ENCODE measurements around the gene DNTT. TPM values are rescaled to one million over a fixed set of nuclear protein-coding genes. Genes with fewer than 3 reads are reported as not detected.

DNTT gene
- polyA plus RNA-seq, 2 of the 4 experiments (the other 2 are of a cell fraction): not detected

- Histone ChIP-seq H3K9me3 (no peaks in the 10 kb centered on the region), H3K4me3 (no peak overlapping the region), H3K4me2 (no peak overlapping the region), H3K4me1 (peaks cover 12% of the 10 kb centered on the region), H3K27ac (no peak overlapping the region)
- 73% methylated on average over 9 of the region's 9 CpGs for WGBS (ENCODE audit: missing lambda C conversion rate)
- POLR2A ChIA-PET: no interaction called here
- DNase-seq (ENCODE audit: low read depth in 1 of 2, low spot score in 1 of 2) (no peak), FAIRE-seq (no peak), ATAC-seq (no peak)
- CTCF ChIA-PET: no interaction called here
- TF ChIP-seq, protein P1, sequence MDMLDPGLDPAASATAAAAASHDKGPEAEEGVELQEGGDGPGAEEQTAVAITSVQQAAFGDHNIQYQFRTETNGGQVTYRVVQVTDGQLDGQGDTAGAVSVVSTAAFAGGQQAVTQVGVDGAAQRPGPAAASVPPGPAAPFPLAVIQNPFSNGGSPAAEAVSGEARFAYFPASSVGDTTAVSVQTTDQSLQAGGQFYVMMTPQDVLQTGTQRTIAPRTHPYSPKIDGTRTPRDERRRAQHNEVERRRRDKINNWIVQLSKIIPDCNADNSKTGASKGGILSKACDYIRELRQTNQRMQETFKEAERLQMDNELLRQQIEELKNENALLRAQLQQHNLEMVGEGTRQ (IDR thresholded peaks at IDR 0.05): no peak
- TF ChIP-seq, protein P2, sequence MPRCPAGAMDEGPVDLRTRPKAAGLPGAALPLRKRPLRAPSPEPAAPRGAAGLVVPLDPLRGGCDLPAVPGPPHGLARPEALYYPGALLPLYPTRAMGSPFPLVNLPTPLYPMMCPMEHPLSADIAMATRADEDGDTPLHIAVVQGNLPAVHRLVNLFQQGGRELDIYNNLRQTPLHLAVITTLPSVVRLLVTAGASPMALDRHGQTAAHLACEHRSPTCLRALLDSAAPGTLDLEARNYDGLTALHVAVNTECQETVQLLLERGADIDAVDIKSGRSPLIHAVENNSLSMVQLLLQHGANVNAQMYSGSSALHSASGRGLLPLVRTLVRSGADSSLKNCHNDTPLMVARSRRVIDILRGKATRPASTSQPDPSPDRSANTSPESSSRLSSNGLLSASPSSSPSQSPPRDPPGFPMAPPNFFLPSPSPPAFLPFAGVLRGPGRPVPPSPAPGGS (IDR thresholded peaks at IDR 0.05): no peak
- TF ChIP-seq EHMT2 (IDR thresholded peaks at IDR 0.05; ENCODE audit: low read depth) (no peak), HOXA7 (CRISPR knock-in tag; IDR thresholded peaks at IDR 0.05) (no peak), FOXS1 (CRISPR knock-in tag; IDR thresholded peaks at IDR 0.05) (no peak), TFCP2L1 (CRISPR knock-in tag; IDR thresholded peaks at IDR 0.05) (no peak), RAD21 (conservative IDR thresholded peaks at IDR 0.05 in 1 of 2, IDR thresholded peaks at IDR 0.05 in 1 of 2) (no peak), NR3C1 (IDR thresholded peaks at IDR 0.05) (no peak), SMC3 (IDR thresholded peaks at IDR 0.05) (no peak), ZC3H11A (IDR thresholded peaks at IDR 0.05) (no peak)
- TF ChIP-seq, protein P3, sequence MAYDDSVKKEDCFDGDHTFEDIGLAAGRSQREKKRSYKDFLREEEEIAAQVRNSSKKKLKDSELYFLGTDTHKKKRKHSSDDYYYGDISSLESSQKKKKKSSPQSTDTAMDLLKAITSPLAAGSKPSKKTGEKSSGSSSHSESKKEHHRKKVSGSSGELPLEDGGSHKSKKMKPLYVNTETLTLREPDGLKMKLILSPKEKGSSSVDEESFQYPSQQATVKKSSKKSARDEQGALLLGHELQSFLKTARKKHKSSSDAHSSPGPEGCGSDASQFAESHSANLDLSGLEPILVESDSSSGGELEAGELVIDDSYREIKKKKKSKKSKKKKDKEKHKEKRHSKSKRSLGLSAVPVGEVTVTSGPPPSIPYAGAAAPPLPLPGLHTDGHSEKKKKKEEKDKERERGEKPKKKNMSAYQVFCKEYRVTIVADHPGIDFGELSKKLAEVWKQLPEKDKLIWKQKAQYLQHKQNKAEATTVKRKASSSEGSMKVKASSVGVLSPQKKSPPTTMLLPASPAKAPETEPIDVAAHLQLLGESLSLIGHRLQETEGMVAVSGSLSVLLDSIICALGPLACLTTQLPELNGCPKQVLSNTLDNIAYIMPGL (CRISPR knock-in tag; IDR thresholded peaks at IDR 0.05; ENCODE audit: borderline replicate concordance): no peak
These were observed 14.9 kb upstream of the DNTT start for GRCh38 chr10:96289218-96289910.

DNA sequence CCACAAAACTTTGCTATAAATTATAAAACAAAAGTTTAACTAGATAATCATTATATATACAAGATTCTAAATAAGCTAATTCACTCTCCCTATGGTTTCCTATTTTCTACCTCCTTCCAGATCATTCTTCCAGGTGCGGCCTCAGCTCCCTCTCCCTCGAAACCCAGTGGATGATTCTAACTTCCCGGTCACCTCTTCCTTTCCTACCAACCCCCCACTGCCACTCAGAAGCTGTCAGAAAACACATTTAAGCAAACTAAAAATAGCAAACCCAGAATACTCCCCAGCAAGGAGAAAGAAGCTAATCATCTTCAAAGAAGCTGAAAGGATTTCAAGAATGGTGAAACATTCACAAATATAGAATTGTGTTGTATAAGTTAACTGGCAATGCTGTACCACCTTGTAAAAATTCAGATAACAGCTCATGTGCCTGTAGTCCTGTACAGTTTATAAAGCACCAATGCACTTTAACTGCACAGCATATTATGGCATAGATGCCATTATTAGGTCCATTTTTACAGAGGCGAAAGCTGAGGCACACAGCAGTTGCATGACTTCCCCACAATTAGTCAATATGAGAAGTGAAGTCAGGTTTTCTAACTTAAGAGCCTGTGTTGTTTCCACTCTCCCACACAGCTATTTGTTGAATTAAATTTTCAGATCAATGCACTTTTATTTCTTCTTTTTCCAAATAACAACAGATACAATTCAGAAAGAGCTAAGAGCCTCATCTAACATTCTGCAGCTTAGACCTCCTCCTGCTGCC is 13.7 kb upstream of the DNTT start:
- Histone ChIP-seq H3K9me3 (no peaks in the 10 kb centered on the region), H3K4me2 (no peak overlapping the region), H3K4me1 (peaks cover 12% of the 10 kb centered on the region), H3K27ac (no peak overlapping the region), H3K4me3 (no peak overlapping the region)
- DNase-seq (ENCODE audit: low read depth in 1 of 2, low spot score in 1 of 2) (no peak), FAIRE-seq (no peak), ATAC-seq (no peak)
- 68% methylated on average over 4 of the region's 4 CpGs for WGBS (ENCODE audit: missing lambda C conversion rate)
- POLR2A ChIA-PET: no interaction called here
- TF ChIP-seq FOSL2 (IDR thresholded peaks at IDR 0.05): no peak
- TF ChIP-seq FOSL2 (CRISPR knock-in tag; IDR thresholded peaks at IDR 0.05): no peak
- TF ChIP-seq, protein P4, sequence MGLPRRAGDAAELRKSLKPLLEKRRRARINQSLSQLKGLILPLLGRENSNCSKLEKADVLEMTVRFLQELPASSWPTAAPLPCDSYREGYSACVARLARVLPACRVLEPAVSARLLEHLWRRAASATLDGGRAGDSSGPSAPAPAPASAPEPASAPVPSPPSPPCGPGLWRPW (IDR thresholded peaks at IDR 0.05): no peak
- no peak for TF ChIP-seq HOXB5 (CRISPR knock-in tag; IDR thresholded peaks at IDR 0.05)
- no peak for TF ChIP-seq ESRRA (IDR thresholded peaks at IDR 0.05; ENCODE audit: borderline replicate concordance, low read length)
- TF ChIP-seq, protein P5, sequence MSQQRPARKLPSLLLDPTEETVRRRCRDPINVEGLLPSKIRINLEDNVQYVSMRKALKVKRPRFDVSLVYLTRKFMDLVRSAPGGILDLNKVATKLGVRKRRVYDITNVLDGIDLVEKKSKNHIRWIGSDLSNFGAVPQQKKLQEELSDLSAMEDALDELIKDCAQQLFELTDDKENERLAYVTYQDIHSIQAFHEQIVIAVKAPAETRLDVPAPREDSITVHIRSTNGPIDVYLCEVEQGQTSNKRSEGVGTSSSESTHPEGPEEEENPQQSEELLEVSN (IDR thresholded peaks at IDR 0.05; ENCODE audit: borderline replicate concordance, low read depth): no peak
- no peak for TF ChIP-seq RAD21 (conservative IDR thresholded peaks at IDR 0.05 in 1 of 2, IDR thresholded peaks at IDR 0.05 in 1 of 2)
- TF ChIP-seq ZC3H11A (IDR thresholded peaks at IDR 0.05): no peak
- no peak for TF ChIP-seq JUNB (IDR thresholded peaks at IDR 0.05)
- TF ChIP-seq ATOH8 (CRISPR knock-in tag; IDR thresholded peaks at IDR 0.05; ENCODE audit: low read depth): no peak
- TF ChIP-seq, protein P3 (CRISPR knock-in tag; IDR thresholded peaks at IDR 0.05; ENCODE audit: borderline replicate concordance): no peak
- TF ChIP-seq RARB (CRISPR knock-in tag; IDR thresholded peaks at IDR 0.05): no peak
- no peak for TF ChIP-seq RCOR1 (IDR thresholded peaks at IDR 0.05; ENCODE audit: low read depth, low read length)
- no peak for TF ChIP-seq MYC (IDR thresholded peaks at IDR 0.05; ENCODE audit: borderline replicate concordance, low read length)
- no peak for TF ChIP-seq EHF (CRISPR knock-in tag; IDR thresholded peaks at IDR 0.05)
- TF ChIP-seq MAFK (IDR thresholded peaks at IDR 0.05; ENCODE audit: partially characterized antibody): no peak
- no peak for TF ChIP-seq RNF2 (IDR thresholded peaks at IDR 0.05; ENCODE audit: borderline replicate concordance, low read depth)
- no peak for TF ChIP-seq FOSB (CRISPR knock-in tag; IDR thresholded peaks at IDR 0.05)
- no peak for TF ChIP-seq ZNF302 (CRISPR knock-in tag; IDR thresholded peaks at IDR 0.05)
- no peak for TF ChIP-seq CHD4 (IDR thresholded peaks at IDR 0.05; ENCODE audit: borderline replicate concordance)
- CTCF ChIA-PET: interaction anchor here (1.0 to 10.4 kb wide), 4 partner anchors 61 to 275 kb away, joined by 3 to 148 read pairs (median 12); no protein-coding TSS in a partner anchor

Measured in A549 (cell line).